MM.1S (cell line): ENCODE measurements around the gene ZNF835.

ENCODE experiments used
- CTCF ChIP-seq: fragments of 300-600 bp; sonication (generic); IDR thresholded peaks from 2 replicates; pipeline ENCODE4 v1.5.1; 2016; ENCODE audit warnings: antibody characterized with exemption, low read length, mixed read lengths
- EZH2phosphoT487 ChIP-seq: fragments of 300-600 bp; sonication (generic); IDR thresholded peaks from 2 replicates; pipeline ENCODE4 v1.6.1; 2018; ENCODE audit warnings: antibody characterized with exemption, low read length

- TF ChIP-seq CTCF: no peak
- TF ChIP-seq EZH2phosphoT487: no peak
These were observed 41.2 kb upstream of the ZNF835 start for GRCh38 chr19:56712611-56713276.
